PC-3 (cell line): ENCODE results near the gene ABO. TPM values are rescaled to one million over a fixed set of nuclear protein-coding genes. Genes with fewer than 3 reads are reported as not detected.

Experiments
- ATAC-seq: fragments of 200-7000 bp; cut with Tn5 transposase; 2 replicates; pipeline ENCODE4 v1.9.1; 2020; ENCODE audit warnings: mild to moderate bottlenecking, moderate library complexity
- BruUV-seq: library from RNA; stranded (reverse); fragments of 400-500 nt; replicated peaks from 2 replicates; lab custom pipeline; 2021; lab: Mats Ljungman, UMichigan
- CTCF ChIA-PET: fragments of 300-600 bp; sonication (Branson Sonifier 250); formaldehyde crosslinking; loops from one replicate; lab custom pipeline; 2022; ENCODE audit warnings: antibody characterized with exemption; lab: Charles Lee
- POLR2A ChIA-PET: fragments of 300-600 bp; sonication (Branson Sonifier 250); formaldehyde crosslinking; loops from one replicate; lab custom pipeline; 2022; ENCODE audit warnings: antibody characterized with exemption; ENCODE audit not compliant: unreplicated experiment; lab: Charles Lee
- DNase-seq: peaks from one replicate; pipeline ENCODE4 v3.0.0-alpha.2; 2015
- H2AFZ ChIP-seq: fragments of 300-600 bp; sonication (generic); 2 replicates; pipeline ENCODE4 v1.6.0; 2016; ENCODE audit warnings: antibody characterized with exemption, low read length
- H3F3A ChIP-seq: fragments of 300-600 bp; sonication (generic); one replicate; pipeline ENCODE4 v1.6.0; 2017; ENCODE audit warnings: antibody characterized with exemption, low read length, control low read depth, mild to moderate bottlenecking; ENCODE audit not compliant: unreplicated experiment
- H3K27ac ChIP-seq: fragments of 300-600 bp; sonication (generic); 2 replicates; pipeline ENCODE4 v1.5.1; 2016; ENCODE audit warnings: mild to moderate bottlenecking, low read length
- H3K27me3 ChIP-seq: fragments of 300-600 bp; sonication (generic); 2 replicates; pipeline ENCODE4 v1.6.1; 2016; ENCODE audit warnings: low read length, mixed read lengths
- H3K36me3 ChIP-seq: fragments of 300-600 bp; sonication (generic); 2 replicates; pipeline ENCODE4 v1.6.1; 2016; ENCODE audit warnings: low read depth, mixed run types, low read length, mixed read lengths
- H3K4me1 ChIP-seq: fragments of 300-600 bp; sonication (generic); 2 replicates; pipeline ENCODE4 v1.5.1; 2016; ENCODE audit warnings: low read length; ENCODE audit not compliant: insufficient read depth
- H3K4me2 ChIP-seq: fragments of 300-600 bp; sonication (generic); 2 replicates; pipeline ENCODE4 v1.6.0; 2016; ENCODE audit warnings: low read length
- H3K4me3 ChIP-seq: fragments of 300-600 bp; sonication (generic); 2 replicates; pipeline ENCODE4 v1.5.1; 2016; ENCODE audit warnings: mild to moderate bottlenecking, low read length, mixed read lengths
- H3K79me2 ChIP-seq: fragments of 300-600 bp; sonication (generic); 2 replicates; pipeline ENCODE4 v1.6.1; 2017; ENCODE audit warnings: low read length, mixed read lengths
- H3K9ac ChIP-seq: fragments of 300-600 bp; sonication (generic); 2 replicates; pipeline ENCODE4 v1.6.0; 2016; ENCODE audit warnings: mild to moderate bottlenecking, low read length
- H3K9me2 ChIP-seq: fragments of 300-600 bp; sonication (generic); replicated peaks from 2 replicates; pipeline ENCODE4 v1.6.1; 2016; ENCODE audit warnings: mixed run types, low read length, mixed read lengths
- H3K9me3 ChIP-seq: fragments of 300-600 bp; sonication (generic); 2 replicates; pipeline ENCODE4 v1.6.1; 2016; ENCODE audit warnings: low read length, mixed read lengths
- H4K20me1 ChIP-seq: fragments of 300-600 bp; sonication (generic); 2 replicates; pipeline ENCODE4 v1.6.1; 2016; ENCODE audit warnings: low read length, mixed read lengths
- CTCF ChIP-seq: fragments of 300-600 bp; sonication (generic); conservative IDR thresholded peaks from 2 replicates; pipeline ENCODE4 v1.5.1; 2017; ENCODE audit warnings: antibody characterized with exemption, low read depth, mild to moderate bottlenecking, low read length
- EZH2 ChIP-seq: fragments of 300-600 bp; sonication (generic); IDR thresholded peaks from one replicate; pipeline ENCODE4 v1.6.1; 2017; ENCODE audit warnings: antibody characterized with exemption, mild to moderate bottlenecking, low read length; ENCODE audit not compliant: unreplicated experiment
- EZH2phosphoT487 ChIP-seq: fragments of 300-600 bp; sonication (generic); IDR thresholded peaks from 2 replicates; pipeline ENCODE4 v1.6.1; 2018; ENCODE audit warnings: mild to moderate bottlenecking, antibody characterized with exemption, low read length, borderline replicate concordance
- intact Hi-C: fragments of 100-400 bp; cut with micrococcal nuclease; formaldehyde crosslinking; loops from 2 replicates; pipeline ENCODE4 v1.9.0; 2023
- total RNA-seq: library from RNA; depleted of rRNA; stranded (reverse); fragments of >200 nt; gene quantifications from 2 replicates; pipeline ENCODE4 v1.2.3, GENCODE V29; 2014

Gene ABO
- total RNA-seq, 1 experiment from 2014 or later, result not detected

- CTCF ChIA-PET, result no interaction called here
- H3K36me3 ChIP-seq, result no peaks in the 10 kb centered on the region
- no peak overlapping the region for H3K4me3 ChIP-seq
- H3K9ac ChIP-seq, result no peak overlapping the region
- BruUV-seq, result no TSS peak
- no peak overlapping the region for H3K27ac ChIP-seq
- no peaks in the 10 kb centered on the region for H3K79me2 ChIP-seq
- TF ChIP-seq EZH2 (no peak), CTCF (no peak)
- no peaks in the 10 kb centered on the region for H4K20me1 ChIP-seq
- H3K4me2 ChIP-seq, result no peak overlapping the region
- ATAC-seq (no peak), DNase-seq (no peak)
- no peaks in the 10 kb centered on the region for H3F3A ChIP-seq
- H3K27me3 ChIP-seq, result no peaks in the 10 kb centered on the region; the same call in 1 of the 2 replicates
- POLR2A ChIA-PET, result no interaction called here
- H3K4me1 ChIP-seq, result no peaks in the 10 kb centered on the region
- H2AFZ ChIP-seq, result no peak overlapping the region
- intact Hi-C loops, result no loop called here
- H3K9me2 ChIP-seq, result no peaks in the 10 kb centered on the region
- no peaks in the 10 kb centered on the region for H3K9me3 ChIP-seq
These were observed 13.8 kb downstream of the ABO start for GRCh38 chr9:133261103-133261752.

- ATAC-seq (no peak), DNase-seq (no peak)
- Histone ChIP-seq H3K4me1 (no peaks in the 10 kb centered on the region), H3K27ac (no peak overlapping the region), H3K79me2 (no peaks in the 10 kb centered on the region), H3F3A (no peaks in the 10 kb centered on the region), H3K9ac (no peak overlapping the region), H3K27me3 (no peaks in the 10 kb centered on the region; the same call in 1 of the 2 replicates), H3K9me3 (no peaks in the 10 kb centered on the region), H3K36me3 (no peaks in the 10 kb centered on the region), H3K4me3 (no peak overlapping the region), H2AFZ (no peak overlapping the region), H3K9me2 (no peaks in the 10 kb centered on the region), H3K4me2 (no peak overlapping the region), H4K20me1 (no peaks in the 10 kb centered on the region)
- POLR2A ChIA-PET, result no interaction called here
- TF ChIP-seq CTCF (no peak), EZH2phosphoT487 (no peak), EZH2 (no peak)
- CTCF ChIA-PET, result no interaction called here
- intact Hi-C loops, result no loop called here
- BruUV-seq, result no TSS peak
These were observed 14.5 kb downstream of the ABO start for GRCh38 chr9:133260334-133261102.
